NK-92 treated with Interleukin-12 subunit alpha and Interleukin-12 subunit beta, amount 100 ng/mL, for 24 hours (cell line): ENCODE data around the gene C16orf95.

Experiments
- DNase-seq: peaks from one replicate; lab custom pipeline; 2025; lab: John Stamatoyannopoulos, UW

Gene C16orf95

GRCh38 chr16:87314990-87315420, 2.2 kb downstream of the C16orf95 start:
- no peak for DNase-seq

GRCh38 chr16:87312008-87312407, 5.2 kb downstream of the C16orf95 start:
- no peak for DNase-seq

- DNase-seq, result no peak
These were observed 5.8 kb downstream of the C16orf95 start for GRCh38 chr16:87311387-87311786.

- no peak for DNase-seq
These were observed 6.6 kb downstream of the C16orf95 start for GRCh38 chr16:87310610-87311009.

- no peak for DNase-seq
These were observed 7.3 kb downstream of the C16orf95 start for GRCh38 chr16:87309620-87310525.

GRCh38 chr16:87308826-87309225, 8.4 kb downstream of the C16orf95 start:
- no peak for DNase-seq

- DNase-seq, result no peak
These were observed 10.7 kb downstream of the C16orf95 start for GRCh38 chr16:87306516-87306915.

GRCh38 chr16:87305505-87306391, 11.4 kb downstream of the C16orf95 start:
- no peak for DNase-seq

- DNase-seq, result no peak
These were observed 12.2 kb downstream of the C16orf95 start for GRCh38 chr16:87304951-87305350.

- DNase-seq, result no peak
These were observed 13.2 kb downstream of the C16orf95 start for GRCh38 chr16:87303962-87304521.

GRCh38 chr16:87303431-87303930, 13.7 kb downstream of the C16orf95 start:
- DNase-seq, result no peak

- DNase-seq, result no peak
These were observed 18.2 kb downstream of the C16orf95 start for GRCh38 chr16:87298857-87299465.

- no peak for DNase-seq
These were observed 19.1 kb downstream of the C16orf95 start for GRCh38 chr16:87297918-87298631.

- DNase-seq, result no peak
These were observed 19.8 kb downstream of the C16orf95 start for GRCh38 chr16:87297407-87297806.

- DNase-seq, result no peak
These were observed 21.3 kb downstream of the C16orf95 start for GRCh38 chr16:87295661-87296531.

GRCh38 chr16:87295259-87295658, 21.9 kb downstream of the C16orf95 start:
- DNase-seq, result no peak

GRCh38 chr16:87293990-87294389, 23.2 kb downstream of the C16orf95 start:
- no peak for DNase-seq

GRCh38 chr16:87291944-87292343, 25.2 kb downstream of the C16orf95 start:
- no peak for DNase-seq

GRCh38 chr16:87288753-87289362, 28.3 kb downstream of the C16orf95 start:
- no peak for DNase-seq
